GM21367 (cell line): ENCODE results near the gene STT3B.

Experiments
- ATAC-seq: cut with Tn5 transposase; IDR thresholded peaks from one replicate; pipeline ENCODE4 v1.9.1; 2021; ENCODE audit not compliant: unreplicated experiment

Gene STT3B

GRCh38 chr3:31550452-31551251 is 17.9 kb downstream of the STT3B start:
- no peak for ATAC-seq

DNA sequence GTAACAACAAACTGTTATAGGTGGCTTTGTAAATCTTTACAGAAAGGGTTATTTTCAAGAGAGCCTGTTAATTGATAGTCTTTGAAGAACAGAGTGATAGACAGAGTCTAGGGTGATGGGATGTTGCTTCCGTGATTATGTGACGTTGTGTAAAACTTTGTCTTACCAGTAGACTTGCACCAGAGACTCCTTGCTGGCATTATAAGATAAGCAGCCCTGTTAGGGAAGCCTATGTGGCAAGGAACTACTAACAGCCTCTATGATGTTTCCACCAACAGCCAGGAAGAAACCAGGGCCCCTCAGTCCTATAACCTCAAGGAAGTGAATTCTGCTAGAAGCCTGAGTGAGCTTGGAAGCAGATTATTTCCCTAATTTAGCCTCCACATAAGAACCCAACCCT is 18.9 kb downstream of the STT3B start:
- ATAC-seq = no peak

DNA sequence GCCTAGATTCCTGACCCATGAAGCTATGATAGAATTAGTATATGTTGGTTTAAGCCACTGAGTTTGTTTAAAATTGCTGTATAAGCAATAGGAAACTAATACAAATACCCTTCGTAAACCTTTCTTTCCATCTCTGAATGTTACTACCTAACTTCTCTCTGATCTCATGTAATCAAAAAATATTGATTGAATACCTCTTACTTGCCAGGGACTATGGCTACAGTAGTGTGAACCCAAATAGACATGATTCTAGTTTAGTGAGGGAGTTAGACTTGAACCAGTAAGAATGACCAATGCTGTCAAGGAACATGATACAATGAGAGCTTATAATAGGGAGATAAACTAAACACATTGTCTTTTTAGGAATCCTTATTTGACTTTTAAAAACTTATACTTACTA is 19.4 kb downstream of the STT3B start:
- no peak for ATAC-seq

GRCh38 chr3:31553258-31553657 is 20.5 kb downstream of the STT3B start:
- no peak for ATAC-seq

DNA sequence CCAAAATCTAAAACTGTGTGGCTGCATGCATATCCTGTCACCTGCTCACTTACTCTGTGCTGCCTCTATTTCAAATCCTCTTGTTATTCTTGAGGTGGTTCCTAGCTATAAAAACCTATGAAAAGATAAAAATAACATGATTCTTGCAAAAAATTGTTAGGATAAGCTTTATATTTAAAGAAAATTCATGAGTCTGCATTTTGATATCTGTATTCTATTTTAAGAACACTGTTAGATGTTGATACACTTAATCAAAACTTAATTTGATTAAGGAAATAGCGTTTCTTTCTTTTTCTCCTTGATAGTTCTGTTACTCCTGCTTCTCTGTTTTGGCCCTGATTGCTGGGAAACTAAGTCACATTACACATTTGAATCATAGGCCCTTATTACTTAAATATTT is 22.5 kb downstream of the STT3B start:
- ATAC-seq = no peak

DNA sequence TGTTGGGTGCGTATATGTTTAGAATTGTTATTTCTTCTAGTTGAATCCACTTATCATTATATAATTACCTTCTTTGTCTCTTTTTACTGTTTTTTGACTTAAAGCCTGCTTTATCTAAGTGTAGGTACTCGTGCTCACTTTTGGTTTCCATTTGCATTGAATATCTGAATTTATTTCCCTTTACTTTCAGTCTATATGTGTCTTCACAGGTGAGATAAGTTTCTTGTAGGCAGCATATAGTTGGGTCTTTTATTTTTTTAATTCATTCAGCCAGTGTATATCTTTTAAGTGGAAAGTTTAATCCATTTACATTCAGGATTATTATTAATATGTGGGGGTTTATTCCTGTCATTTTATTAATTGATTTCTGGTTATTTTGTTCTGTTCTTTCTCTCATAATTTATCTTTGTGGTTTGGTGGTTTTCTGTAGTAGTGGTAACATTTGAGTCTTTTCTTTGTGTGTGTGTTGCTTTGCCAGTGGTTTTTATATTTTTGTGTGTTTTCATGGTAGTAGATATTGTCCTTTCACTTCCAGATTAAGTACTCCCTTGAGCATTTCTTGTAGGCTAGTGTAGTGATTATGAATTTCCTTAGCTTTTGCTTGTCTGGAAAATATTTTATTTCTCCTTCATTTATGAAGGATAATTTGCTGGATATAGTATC is 27.3 kb downstream of the STT3B start:
- ATAC-seq = no peak

DNA sequence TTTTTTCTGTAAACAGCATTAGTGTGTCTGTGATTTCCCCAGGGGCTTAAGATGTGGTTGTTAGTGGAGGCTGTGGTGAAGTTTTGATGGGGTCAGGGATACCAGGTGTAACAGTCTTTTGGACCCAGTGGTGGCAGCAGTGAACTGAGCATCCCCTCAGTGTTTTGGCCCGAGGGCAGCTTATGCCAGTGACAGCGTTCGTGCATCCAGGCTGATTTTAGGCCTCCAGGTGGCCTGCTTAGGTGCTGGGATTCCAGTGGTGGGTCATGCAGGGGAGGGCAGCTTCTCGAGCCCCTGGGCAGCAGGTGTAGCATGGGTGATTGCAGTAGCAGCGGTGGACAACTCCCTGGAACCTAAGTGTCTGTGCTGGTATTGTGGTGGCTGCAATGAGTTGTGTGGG is 29.2 kb downstream of the STT3B start:
- ATAC-seq = no peak

- no peak for ATAC-seq
Observed at GRCh38 chr3:31562525-31562924, 29.8 kb downstream of the STT3B start.

- ATAC-seq = no peak
Observed at GRCh38 chr3:31565288-31565687, 32.6 kb downstream of the STT3B start.

DNA sequence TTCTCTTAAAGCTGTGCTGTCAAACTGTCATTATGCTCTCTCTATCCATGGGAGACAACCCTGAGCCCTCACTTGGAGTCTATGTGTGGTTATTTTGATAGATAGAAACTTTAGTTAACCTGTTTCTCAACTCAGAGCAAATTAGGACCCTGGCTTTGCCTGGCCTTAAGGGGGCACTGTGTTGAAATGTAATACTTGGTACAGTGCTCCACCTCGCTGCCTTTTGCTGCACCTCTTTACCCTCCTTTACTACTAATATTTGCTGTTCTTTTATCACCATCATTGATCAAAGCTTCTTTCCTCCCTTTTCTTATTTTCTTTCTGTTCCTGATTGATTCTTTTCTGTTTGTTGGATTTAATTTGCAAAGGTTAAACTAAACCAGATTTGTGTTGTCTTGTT is 34.3 kb downstream of the STT3B start:
- no peak for ATAC-seq

DNA sequence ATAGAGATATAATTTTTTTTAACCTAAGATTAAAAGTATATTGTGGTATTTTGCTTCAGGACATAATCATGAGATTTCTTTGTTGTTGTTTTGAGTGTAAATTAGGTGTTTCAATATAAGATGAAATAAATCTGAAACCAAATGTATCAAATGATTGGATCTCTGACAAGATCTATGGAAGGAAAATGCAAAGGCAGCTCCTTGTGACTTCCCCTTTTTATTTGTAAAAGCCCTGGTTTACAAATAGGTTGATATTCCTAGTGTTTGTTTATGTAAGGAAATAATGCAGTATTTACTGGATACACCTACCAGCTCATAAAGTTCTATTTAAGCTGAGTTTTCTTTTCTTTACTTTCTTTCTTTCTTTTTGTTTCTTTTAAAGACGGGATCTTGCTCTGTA is 35.9 kb downstream of the STT3B start:
- ATAC-seq = no peak

DNA sequence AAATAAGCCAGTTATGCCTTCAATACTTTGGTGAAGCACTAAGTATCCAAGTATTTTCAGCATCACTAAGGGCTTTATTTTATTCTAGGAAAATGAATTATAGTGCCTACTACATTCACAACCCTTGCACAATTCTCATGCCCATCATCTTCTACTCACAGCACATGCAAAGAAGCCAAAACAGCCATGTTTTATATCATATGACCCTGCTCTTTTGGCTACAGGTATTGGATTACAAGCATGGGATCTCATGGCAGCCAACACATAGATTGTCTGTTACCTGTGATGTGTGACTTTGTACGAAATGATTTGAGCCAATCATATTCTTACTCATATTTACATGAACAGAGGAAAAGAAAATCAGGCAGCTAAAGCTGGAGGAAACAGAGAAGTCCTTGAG is 38.6 kb downstream of the STT3B start:
- ATAC-seq = no peak

DNA sequence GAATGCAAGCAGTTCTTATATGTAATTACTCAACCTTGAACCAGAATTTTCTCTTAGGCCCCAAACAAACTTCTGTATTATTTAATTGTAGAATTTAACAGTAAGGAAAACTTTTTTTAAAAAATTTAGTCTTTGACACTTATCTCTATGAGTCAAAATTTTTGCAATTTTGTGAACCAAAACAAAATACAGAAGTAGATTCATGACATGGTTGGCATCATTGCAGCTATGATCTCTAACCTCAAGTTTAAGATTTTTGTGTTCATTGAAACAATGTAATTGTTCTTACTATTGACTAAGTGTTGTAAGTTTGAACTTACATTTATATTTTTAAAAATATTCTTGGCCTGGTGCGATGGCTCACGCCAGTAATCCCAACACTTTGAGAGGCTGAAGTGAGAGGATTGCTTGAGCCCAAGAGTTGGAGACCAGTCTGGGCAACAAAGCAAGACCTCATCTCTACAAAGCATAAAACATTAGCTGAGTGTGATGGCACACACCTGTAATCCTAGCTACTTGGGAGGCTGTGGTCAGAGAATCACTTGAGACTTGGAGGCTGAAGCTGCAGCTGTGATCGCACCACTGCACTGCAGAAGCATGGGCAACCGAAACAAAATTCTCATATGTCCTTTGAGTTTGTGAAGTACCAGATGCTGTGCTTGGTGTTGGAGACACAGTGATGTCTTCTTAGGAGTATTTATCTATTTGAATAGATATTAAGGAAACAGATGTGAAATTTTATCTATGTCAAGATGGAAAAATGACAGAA is 39.7 kb downstream of the STT3B start:
- ATAC-seq = peak; percentile 46

DNA sequence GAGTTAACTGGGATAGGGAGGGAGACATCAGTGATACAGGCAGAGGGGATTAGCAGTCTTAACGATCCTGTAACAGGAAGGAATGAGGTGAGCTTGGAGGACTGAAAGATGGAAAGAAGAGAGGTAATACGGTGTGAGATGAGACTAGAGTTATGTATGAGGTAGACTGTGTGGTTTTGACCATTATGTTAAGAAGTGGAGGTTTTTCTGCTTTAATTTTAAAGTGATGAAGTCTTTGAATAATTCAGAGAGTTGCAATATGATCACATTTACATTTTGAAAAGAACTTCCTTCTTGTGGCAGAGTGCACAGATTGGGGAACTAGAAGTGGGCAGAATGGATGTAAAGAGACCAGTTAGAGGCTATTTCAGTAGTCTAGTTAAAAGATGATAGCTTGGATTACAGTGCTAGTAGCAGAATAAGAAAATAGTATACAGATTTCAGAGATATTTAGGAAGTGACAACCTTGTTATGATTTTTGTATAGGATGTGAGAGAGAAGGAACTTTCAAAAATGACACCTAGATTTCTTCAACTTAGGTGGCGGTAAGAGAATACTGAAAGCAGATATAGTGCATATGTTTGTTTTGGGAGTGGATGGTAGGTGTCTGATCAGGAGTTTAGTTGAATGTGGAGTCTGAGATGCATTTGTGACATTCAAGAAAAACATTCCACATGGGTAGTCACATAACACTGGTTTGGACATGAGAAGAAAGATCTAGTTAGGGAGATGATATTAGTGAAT is 40.5 kb downstream of the STT3B start:
- ATAC-seq = no peak

GRCh38 chr3:31575448-31575847 is 42.7 kb downstream of the STT3B start:
- ATAC-seq = no peak

GRCh38 chr3:31576521-31576920 is 43.8 kb downstream of the STT3B start:
- ATAC-seq = no peak

DNA sequence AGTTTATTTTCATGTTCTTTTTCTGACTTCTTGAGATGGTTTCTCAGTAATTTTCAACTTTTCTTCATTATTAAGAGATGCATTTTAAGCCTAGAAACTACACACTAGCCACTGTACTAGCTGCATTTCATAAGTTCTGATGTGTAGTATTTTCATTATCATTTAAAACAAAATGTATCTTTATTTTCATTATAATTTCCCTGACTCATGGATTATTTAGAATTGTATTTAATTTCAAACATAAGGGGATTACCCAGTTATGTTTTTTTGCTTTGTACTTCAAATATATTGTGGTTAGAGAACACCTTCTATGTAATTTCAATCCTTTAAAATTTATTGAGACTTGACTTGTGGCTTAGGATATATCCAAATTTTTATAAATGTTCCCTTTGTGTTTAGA is 44.5 kb downstream of the STT3B start:
- ATAC-seq = no peak

- no peak for ATAC-seq
Observed at GRCh38 chr3:31579828-31580227, 47.1 kb downstream of the STT3B start.

- no peak for ATAC-seq
Observed at GRCh38 chr3:31580645-31581044, 47.9 kb downstream of the STT3B start.

- no peak for ATAC-seq
Observed at GRCh38 chr3:31581660-31582059, 48.9 kb downstream of the STT3B start.

GRCh38 chr3:31589228-31589627 is 56.5 kb downstream of the STT3B start:
- ATAC-seq = no peak
